Right lobe of liver (tissue), 6 donors: ENCODE measurements around the gene MS4A15. TPM values are rescaled to one million over a fixed set of nuclear protein-coding genes. Genes with fewer than 3 reads are reported as not detected.
A peak's percentile ranks its signal among the peaks of the same experiment; 100 is the strongest.
"Not testable (repeated sequence)": the region's sequence is repeated elsewhere in the genome, so short reads cannot be mapped to it uniquely, and the experiment has no call there.

Experiments
- ATAC-seq, 4 donors: fragments of 200-7000 bp; cut with Tn5 transposase; one replicate each; pipeline ENCODE4 v1.9.1; 2020; ENCODE audit warnings: mild to moderate bottlenecking in 4 of 4, moderate library complexity in 4 of 4
- DNase-seq, 3 donors: peaks; one replicate each; pipeline ENCODE4 v3.0.0-alpha.2; 2020
- H3K27ac ChIP-seq, 3 donors: fragments of 200-600 bp; one replicate each; pipeline ENCODE4 v1.8.0; 2022
- H3K27me3 ChIP-seq, 2 donors: fragments of 200-600 bp; one replicate each; pipeline ENCODE4 v1.8.0; 2022
- H3K36me3 ChIP-seq, 4 donors: fragments of 200-600 bp; sonication (generic) in 1 of 4; one replicate each; pipeline versions ENCODE4 v1.5.1 to v1.8.0; 2017 to 2022; ENCODE audit warnings: control low read depth in 1 of 4
- H3K4me1 ChIP-seq, 4 donors: fragments of 200-600 bp; sonication (generic) in 1 of 4; one replicate each; pipeline versions ENCODE4 v1.5.1 to v1.8.0; 2017 to 2022; ENCODE audit warnings: control low read depth in 1 of 4
- H3K4me3 ChIP-seq, 3 donors: fragments of 200-600 bp; one replicate each; pipeline ENCODE4 v1.8.0; 2022
- H3K9me3 ChIP-seq, 4 donors: fragments of 200-600 bp; sonication (generic) in 1 of 4; one replicate each; pipeline versions ENCODE4 v1.5.1 to v1.8.0; 2017 to 2022; ENCODE audit warnings: control low read depth in 1 of 4
- POLR2A ChIP-seq: fragments of 450-650 bp; IDR thresholded peaks from one replicate; pipeline ENCODE4 v1.6.1; 2017; ENCODE audit warnings: antibody characterized with exemption, mild to moderate bottlenecking
- WGBS: methylation state at CpG from one replicate; pipeline ENCODE4 v1.1.6; 2018; ENCODE audit warnings: low coverage, low lambda C conversion rate; ENCODE audit not compliant: insufficient coverage; ENCODE audit errors: missing lambda C conversion rate; 5-methylcytosine and 5-hydroxymethylcytosine counted together
- intact Hi-C, 2 donors: fragments of 100-400 bp; cut with DNase I; formaldehyde crosslinking; loops; one replicate each; pipeline versions ENCODE4 v1.11.2 to v1.14.1; 2022
- long read RNA-seq: library from polyadenylated mRNA; unstranded; transcript quantifications from one replicate; pipeline ENCODE4 v2.0.0, GENCODE V29; 2019
- total RNA-seq, 6 experiments: library from RNA; depleted of rRNA in 2 of 6; stranded (reverse); fragments of >200 nt in 2 of 6; fragmentation: NEBNext Ultra II Directional in 3 of 6; extraction: Animal tissue kit (Norgen Biotek cat#: 25700) in 3 of 6; gene quantifications; one replicate each; pipeline versions ENCODE4 v1.1.0 to v1.2.4, GENCODE V29; 2016 to 2023
- TF ChIP-seq, protein P1 (sequence below), 4 donors: fragments of 200-600 bp in 3 of 4; fragments of 450-650 bp in 1 of 4; IDR thresholded peaks; one replicate each; pipeline versions ENCODE4 v1.5.1 to v1.8.0; 2016 to 2022; ENCODE audit warnings: antibody characterized with exemption in 4 of 4, mild to moderate bottlenecking in 2 of 4
- donor health status: DM: no; HTN: yes; CAD: no.
- donor health status: DM: no; HTN: no; CAD: no.
- donor health status: DM: no; HTN: no; CAD: no.
- donor health status: DM: no; HTN: yes; CAD: no.
- donor health status: DM: no; HTN: yes; CAD: no.

The MS4A15 gene, protein sequence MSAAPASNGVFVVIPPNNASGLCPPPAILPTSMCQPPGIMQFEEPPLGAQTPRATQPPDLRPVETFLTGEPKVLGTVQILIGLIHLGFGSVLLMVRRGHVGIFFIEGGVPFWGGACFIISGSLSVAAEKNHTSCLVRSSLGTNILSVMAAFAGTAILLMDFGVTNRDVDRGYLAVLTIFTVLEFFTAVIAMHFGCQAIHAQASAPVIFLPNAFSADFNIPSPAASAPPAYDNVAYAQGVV
- total RNA-seq = not detected
- long read RNA-seq = 0 reads

GRCh38 chr11:60756307-60757032, at the start of gene MS4A15:
TSS of gene MS4A15 (plus strand) at chr11:60756867. CDS start at chr11:60763734, 6,867 bp downstream.
- H3K4me3 ChIP-seq = no peak within 1 kb of the TSS
- H3K9me3 ChIP-seq = no peaks in the 10 kb centered on the region
- no peak for DNase-seq
- H3K27me3 ChIP-seq = no peaks in the 10 kb centered on the region
- ATAC-seq = peak in 1 of 4 donors; percentile 28
- intact Hi-C loops = no loop called here
- TF ChIP-seq POLR2A = no peak
- TF ChIP-seq, protein P1, sequence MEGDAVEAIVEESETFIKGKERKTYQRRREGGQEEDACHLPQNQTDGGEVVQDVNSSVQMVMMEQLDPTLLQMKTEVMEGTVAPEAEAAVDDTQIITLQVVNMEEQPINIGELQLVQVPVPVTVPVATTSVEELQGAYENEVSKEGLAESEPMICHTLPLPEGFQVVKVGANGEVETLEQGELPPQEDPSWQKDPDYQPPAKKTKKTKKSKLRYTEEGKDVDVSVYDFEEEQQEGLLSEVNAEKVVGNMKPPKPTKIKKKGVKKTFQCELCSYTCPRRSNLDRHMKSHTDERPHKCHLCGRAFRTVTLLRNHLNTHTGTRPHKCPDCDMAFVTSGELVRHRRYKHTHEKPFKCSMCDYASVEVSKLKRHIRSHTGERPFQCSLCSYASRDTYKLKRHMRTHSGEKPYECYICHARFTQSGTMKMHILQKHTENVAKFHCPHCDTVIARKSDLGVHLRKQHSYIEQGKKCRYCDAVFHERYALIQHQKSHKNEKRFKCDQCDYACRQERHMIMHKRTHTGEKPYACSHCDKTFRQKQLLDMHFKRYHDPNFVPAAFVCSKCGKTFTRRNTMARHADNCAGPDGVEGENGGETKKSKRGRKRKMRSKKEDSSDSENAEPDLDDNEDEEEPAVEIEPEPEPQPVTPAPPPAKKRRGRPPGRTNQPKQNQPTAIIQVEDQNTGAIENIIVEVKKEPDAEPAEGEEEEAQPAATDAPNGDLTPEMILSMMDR (IDR thresholded peaks at IDR 0.05) = peak; percentile 12 to 42 (median 24)
- WGBS = 52% methylated on average over 13 of the region's 14 CpGs
- no peaks in the 10 kb centered on the region for H3K4me1 ChIP-seq
- no peak within 1 kb of the TSS for H3K27ac ChIP-seq
- H3K36me3 ChIP-seq = no peaks in the 10 kb centered on the region

DNA sequence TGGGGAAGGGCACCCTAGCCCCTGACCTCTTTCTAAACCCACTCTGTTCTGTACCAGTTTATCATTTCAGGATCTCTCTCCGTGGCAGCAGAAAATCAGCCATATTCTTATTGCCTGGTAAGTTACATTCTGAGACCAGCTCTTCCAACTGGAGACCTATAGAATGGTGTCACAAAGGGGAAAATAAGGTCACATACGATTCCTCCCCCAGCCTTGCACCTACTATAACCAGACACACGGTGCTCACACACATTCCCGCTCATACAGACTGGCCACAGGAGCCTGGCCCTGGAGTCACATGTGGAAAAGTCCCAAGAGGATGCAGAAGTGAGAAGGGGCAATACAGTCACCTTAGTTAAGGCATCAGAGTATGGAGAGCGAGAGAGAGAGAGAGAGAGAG, 49.7 kb upstream of the MS4A15 start:
- Histone ChIP-seq H3K27ac (no peak overlapping the region), H3K27me3 (no peaks in the 10 kb centered on the region), H3K9me3 (no peaks in the 10 kb centered on the region), H3K4me1 (no peaks in the 10 kb centered on the region), H3K36me3 (no peaks in the 10 kb centered on the region), H3K4me3 (no peak overlapping the region)
- DNase-seq (no peak), ATAC-seq (no peak)
- TF ChIP-seq, protein P1 (IDR thresholded peaks at IDR 0.05) = no peak
- TF ChIP-seq POLR2A = no peak
- WGBS = 48% methylated on average over 5 of the region's 5 CpGs
- intact Hi-C loops = no loop called here

DNA sequence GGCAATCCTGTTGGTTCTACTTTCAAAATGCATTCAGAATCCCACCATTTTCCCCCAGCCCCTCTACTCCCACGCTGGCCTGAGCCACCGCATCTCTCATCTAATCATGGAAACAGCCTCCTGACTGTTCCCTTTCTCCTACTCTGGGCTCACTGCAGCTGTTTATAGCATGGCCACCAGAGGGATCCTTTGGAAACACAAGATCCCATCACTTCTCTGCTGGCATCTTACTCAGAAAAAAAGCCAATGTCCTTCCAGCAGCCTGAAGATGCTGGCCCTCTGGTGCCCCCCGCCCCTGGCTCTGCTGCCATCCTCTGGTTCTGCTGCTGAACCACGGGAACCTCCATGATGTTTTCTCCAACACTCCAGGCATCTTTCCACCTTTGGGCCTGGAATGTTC, 46.2 kb upstream of the MS4A15 start:
- Histone ChIP-seq H3K4me1 (no peaks in the 10 kb centered on the region), H3K9me3 (no peaks in the 10 kb centered on the region), H3K36me3 (no peaks in the 10 kb centered on the region), H3K27ac (no peak overlapping the region), H3K4me3 (no peak overlapping the region), H3K27me3 (no peaks in the 10 kb centered on the region)
- ATAC-seq (no peak), DNase-seq (no peak)
- 43% methylated on average over 4 of the region's 4 CpGs for WGBS
- intact Hi-C loops = no loop called here
- TF ChIP-seq, protein P1 (IDR thresholded peaks at IDR 0.05) = peak in 2 of 4 donors; percentile 4
- TF ChIP-seq POLR2A = no peak

DNA sequence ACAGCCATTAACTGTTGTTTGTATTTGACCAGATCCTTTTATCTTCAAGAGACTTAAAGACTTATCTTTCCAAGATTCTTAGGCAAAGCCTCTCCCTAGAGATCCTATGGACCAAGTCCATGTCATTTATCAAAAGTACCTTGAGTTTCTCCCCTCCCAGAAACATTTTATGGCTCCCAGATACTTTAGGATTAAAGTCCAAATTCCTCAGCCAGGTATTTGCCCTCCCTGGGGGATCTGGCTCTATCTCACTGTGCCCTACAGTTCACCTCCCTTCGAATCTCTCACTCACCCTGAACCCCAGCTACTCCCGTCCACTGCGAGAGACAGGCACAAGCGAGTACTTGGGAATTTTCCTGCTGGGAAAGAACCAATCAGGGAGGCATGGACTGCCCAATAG, 45.4 kb upstream of the MS4A15 start:
- intact Hi-C loops = no loop called here
- no peaks in the 10 kb centered on the region for H3K4me1 ChIP-seq
- no peaks in the 10 kb centered on the region for H3K9me3 ChIP-seq
- no peak overlapping the region for H3K27ac ChIP-seq
- no peaks in the 10 kb centered on the region for H3K36me3 ChIP-seq
- H3K27me3 ChIP-seq = no peaks in the 10 kb centered on the region
- H3K4me3 ChIP-seq = no peak overlapping the region
- ATAC-seq (no peak), DNase-seq (no peak)
- TF ChIP-seq, protein P1 (IDR thresholded peaks at IDR 0.05) = no peak
- 55% methylated on average over 4 of the region's 4 CpGs for WGBS

DNA sequence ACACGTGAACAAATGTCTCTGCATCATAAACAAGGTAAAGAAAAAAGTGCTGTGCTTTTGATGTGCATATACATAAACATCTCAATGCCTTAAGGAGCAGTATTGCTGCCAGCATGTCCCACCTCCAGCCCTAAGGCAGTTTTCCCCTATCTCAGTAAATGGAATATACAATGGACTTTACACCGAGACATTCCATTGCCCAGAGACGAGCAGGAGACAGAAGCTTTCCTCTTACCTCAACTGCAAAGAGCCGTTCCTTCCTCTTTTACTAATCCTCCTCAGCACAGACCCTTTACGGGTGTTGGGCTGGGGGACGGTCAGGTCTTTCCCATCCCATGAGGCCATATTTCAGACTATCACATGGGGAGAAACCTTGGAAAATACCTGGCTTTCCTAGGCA, 43.2 kb upstream of the MS4A15 start:
- H3K4me3 ChIP-seq, DNase-seq, H3K27ac ChIP-seq, H3K4me1 ChIP-seq, H3K9me3 ChIP-seq, H3K27me3 ChIP-seq, intact Hi-C loops, H3K36me3 ChIP-seq, ATAC-seq: not testable (repeated sequence)
- WGBS = 52% methylated on average over 6 of the region's 6 CpGs
